NB4 (cell line): Measurements from ENCODE around the gene ZNF423.

ENCODE experiments used
- CTCF ChIP-seq: IDR thresholded peaks from one replicate; pipeline ENCODE4 v1.5.1; 2012; ENCODE audit warnings: low read depth, low read length
- MAX ChIP-seq: IDR thresholded peaks from 2 replicates; pipeline ENCODE4 v1.6.1; 2011; ENCODE audit warnings: low read depth, low read length
- MYC ChIP-seq: IDR thresholded peaks from 2 replicates; pipeline ENCODE4 v1.6.1; 2011; ENCODE audit warnings: low read depth, low read length

- TF ChIP-seq CTCF (no peak), MAX (no peak), MYC (no peak)
Measured at GRCh38 chr16:49767998-49768397, 87.9 kb downstream of the ZNF423 start.
